Measurements from ENCODE around the gene CDK17.

Gene CDK17

DNA sequence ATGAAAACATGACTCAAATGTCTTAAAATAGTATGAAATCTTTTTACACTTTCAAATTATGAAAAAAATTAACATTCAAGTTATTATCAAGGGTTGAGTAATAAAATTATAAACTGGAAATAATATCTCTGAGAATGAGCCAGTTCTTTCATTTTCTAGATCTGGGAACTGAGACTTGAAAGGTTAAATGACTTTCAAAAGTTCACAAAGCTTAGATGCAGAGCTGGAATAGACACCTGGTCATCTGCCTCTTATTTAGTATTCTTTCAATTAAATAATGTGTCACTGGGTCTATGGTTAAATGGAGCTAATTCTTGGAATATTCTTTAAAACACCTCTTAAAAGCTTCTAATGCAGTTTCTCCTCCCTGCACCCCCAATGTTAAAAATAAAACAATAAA, 86.6 kb downstream of the CDK17 start:
- DNase-seq: no peak

GRCh38 chr12:96311191-96311590, 89.0 kb downstream of the CDK17 start:
- no peak for DNase-seq

- DNase-seq: no peak
These were observed 90.2 kb downstream of the CDK17 start for GRCh38 chr12:96310067-96310466.

DNA sequence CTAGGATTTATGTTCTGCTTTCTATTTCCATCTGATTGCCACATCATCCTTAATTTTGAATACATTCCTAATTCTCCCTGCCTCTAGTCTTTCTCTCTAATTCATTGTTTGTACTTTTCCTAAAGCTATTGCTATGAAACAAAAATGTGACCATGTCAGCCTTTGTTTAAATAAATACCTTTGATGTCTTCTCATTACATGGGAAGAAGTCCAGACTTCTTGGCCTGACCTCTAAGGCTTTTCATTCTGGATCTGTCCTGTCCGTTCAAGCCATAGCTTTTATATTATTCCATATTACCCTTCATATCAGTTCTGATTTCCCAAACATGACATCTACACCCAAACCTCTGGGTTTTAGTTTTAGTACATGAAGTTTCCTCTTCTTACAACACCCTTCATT, 91.4 kb downstream of the CDK17 start:
- no peak for DNase-seq

- DNase-seq: no peak
These were observed 94.6 kb downstream of the CDK17 start for GRCh38 chr12:96305665-96306064.

DNA sequence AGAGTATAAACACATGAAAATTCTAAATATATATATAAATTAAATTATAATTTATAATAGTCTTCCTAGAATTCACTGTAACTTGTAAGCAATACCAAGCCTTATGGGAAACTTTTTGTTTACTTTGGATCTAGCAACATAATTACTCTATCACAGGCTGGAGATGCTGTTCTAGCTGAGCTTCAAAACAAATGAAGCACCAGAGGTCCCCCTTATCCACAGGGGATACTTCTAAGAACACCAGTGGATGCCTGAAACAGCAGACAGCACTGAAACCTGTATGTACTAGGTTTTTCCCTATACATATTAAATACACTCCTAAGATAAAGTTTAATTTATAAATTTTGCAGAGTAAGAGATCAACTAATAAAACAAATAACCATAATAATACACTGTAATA, 96.6 kb downstream of the CDK17 start:
- no peak for DNase-seq

DNA sequence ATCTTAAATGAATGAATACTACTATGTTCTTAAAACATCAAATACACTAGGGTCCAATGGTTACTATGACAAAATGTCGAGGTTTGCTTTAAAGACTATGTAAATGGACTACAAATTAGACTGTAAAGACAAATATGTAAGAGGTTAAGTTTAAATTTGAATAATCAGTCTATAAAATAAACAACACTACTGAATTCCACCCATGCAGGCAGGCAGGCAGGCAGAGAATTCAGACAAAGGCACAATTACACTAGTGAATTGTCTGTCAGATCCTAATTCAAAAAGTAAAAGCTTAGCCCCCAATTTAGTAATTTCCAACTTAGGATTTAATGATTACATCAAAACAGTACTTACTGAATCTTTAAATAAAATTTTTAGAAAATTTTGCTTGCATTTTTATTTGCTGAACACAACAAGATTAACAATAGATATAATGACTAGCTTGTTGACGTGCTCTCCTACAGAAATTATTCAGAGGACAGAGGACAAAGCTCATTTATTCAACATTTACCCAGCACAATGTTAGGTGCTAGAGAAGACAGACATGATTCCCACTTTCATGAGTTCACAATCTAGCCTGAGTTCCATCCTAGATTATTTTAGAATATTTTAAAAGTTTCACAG, 97.4 kb downstream of the CDK17 start:
- no peak for DNase-seq

DNA sequence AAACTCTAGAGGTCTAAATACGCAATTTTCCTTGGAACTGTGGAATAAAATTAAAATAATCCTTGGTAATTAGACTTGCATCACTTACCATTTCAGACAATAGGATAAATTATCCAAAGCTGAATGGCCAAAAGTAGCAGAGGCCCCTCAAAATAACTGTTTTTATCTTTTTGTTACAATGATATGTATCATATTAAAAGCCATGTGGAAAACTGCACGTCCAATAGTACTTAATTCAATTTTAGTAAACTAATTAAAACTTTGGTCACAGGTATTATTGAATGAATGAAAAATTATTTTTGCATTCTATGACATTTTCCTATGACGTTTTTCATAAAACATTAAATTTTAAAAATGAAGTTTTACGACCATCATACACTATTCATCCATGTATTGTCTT, 98.5 kb downstream of the CDK17 start:
- no peak for DNase-seq

- no peak for DNase-seq
These were observed 100.2 kb downstream of the CDK17 start for GRCh38 chr12:96300064-96300463.

DNA sequence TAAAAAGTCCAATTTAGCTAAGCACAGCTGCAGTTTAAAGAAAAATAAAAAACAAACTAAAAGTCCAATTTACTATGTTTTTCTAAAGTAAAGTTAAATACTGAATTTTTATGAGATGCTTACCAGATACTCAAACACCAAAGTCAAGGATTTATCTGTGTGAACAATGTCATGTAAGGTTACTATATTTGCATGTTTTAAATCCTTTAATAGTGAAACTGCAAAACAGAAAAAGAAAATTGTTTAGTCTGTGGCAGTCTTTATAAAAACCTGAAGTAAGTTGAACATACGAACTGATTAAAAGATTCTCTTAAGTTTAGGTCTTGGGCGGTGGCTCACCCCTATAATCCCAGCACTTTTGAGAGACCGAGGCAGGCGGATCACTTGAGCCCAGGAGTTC, 102.7 kb downstream of the CDK17 start:
- no peak for DNase-seq

DNA sequence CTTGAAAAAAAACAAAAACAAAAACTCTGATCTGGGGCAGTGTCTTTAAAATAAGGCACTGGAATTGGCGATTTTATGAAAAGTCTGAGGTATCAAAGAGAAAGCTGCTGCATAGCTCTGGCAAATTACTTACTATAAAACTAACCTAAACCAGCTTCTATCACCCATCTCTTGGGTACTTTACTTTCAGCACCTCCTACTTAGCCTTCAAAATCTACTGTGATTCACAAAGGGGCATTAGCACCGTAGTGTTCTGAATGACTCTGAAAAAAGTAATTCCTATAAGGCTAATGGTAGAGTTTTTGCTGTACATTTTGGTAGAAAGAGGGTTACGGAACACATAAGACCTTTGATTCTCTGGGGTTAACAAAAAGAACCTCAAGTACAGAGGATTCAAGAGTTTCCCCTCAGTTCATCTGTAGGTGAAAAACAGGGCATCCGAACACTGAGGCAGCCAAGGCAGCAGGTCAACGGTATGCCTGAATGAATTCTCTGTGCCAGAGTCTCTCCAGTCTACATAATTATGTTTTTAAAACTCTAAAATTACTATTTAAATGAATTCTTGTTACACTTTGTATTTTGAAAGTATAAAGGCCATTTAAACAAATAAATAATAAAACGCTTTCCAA, 104.6 kb downstream of the CDK17 start:
- DNase-seq: no peak

DNA sequence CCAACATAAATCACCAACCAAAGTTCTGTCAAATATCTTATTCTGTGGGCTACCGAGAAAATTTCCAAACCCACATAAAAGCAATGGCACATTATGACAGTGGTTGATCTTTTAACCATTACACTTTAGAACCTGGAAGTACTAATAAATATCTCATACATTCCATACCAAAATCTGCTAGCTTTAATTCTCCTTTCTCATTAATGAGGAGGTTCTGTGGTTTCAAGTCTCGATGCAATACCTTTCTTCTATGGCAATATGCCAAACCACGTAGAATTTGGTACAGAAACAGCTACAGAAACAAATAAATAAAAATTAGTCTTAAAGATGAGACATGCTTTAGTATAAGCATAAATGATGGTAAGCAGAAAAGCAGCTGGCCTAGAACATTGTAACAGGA, 105.4 kb downstream of the CDK17 start:
- no peak for DNase-seq

DNA sequence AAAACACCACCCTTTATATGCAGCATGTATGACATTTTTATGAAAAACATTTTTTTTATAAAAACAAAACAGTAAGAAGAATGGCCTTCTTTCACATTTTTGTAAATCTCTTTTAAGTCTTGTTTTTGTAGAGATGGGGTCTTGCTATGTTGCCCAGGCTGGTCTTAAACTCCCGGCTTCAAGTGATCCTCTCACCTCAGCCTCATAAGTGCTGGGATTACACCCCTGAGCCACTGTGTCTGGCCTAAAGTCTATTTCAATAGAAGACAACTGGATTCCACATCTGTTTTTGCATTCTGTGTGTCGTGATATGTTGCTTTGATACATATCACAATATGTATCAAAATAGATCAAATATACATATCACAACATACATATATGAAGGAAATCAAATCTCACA, 107.1 kb downstream of the CDK17 start:
- DNase-seq: no peak

- DNase-seq: no peak
These were observed 111.2 kb downstream of the CDK17 start for GRCh38 chr12:96289067-96289466.

- no peak for DNase-seq
These were observed 115.1 kb downstream of the CDK17 start for GRCh38 chr12:96285158-96285557.

DNA sequence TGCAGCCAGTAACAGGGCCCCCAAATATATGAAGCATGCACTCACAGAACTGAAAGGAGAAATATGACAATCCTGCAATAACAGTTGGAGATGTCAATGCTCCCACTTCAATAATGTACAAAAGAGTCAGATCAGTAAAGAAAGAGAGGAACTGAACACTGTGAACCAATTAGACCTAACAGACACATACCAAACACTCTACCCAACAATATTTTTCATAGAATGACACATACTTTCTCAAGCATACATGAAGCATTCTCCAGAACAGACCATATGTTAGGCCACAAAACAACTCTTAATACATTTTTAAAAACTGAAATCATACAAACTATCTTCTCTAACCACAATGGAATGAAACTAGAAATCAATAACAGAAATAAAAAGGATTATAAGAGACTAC, 125.9 kb downstream of the CDK17 start:
- no peak for DNase-seq

DNA sequence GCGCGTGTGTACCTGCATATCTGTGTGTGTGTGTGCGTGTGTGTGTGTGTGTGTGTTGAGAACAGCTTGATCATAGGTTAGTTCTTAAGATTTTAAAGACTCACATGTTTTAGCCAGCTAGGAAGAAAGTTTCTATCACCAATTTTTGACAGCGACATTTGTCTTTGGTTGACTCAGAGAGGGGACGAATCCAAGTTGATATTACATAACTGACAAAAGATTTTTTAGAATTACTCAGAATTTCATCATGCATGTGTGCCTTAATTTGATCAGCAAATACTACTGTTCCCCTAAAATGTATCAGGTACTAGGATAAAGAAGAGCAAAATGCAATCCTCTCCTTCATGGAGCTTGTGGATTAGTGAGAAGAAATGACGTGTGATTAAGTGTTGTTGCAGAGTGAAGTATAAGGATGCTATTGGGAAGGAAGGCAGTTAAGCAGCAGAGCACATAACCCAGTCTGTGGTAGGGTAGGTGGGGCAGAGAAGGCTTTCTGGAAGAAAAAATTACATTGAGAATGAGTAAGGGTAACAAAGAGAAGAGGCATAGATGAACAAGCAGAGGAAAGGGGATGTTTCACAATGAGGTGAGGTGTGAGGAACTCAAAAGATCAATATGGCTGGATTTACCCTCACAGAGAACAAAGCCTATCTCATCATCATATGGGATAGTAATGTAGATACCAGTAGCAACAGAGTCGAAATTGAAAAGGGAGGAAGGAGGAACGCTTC, 128.6 kb downstream of the CDK17 start:
- DNase-seq: no peak

DNA sequence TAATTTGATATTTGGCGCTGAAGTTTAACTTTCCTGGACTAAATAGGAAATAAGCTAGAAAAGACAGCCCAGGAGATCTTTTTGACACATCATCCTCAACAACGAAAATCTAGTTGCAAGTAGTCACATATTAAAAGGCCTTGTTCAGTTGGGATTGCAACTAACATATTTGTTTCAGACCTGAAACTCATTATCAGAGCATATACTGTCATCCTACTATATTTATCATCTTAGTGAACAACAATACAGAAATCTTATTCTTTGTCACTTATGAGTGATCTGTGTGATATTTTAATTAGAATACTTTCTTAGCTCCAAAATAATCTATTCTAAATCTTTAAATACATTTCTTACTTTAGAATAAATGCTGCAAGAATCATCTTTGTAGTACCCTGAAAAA, 134.0 kb downstream of the CDK17 start:
- DNase-seq: no peak

DNA sequence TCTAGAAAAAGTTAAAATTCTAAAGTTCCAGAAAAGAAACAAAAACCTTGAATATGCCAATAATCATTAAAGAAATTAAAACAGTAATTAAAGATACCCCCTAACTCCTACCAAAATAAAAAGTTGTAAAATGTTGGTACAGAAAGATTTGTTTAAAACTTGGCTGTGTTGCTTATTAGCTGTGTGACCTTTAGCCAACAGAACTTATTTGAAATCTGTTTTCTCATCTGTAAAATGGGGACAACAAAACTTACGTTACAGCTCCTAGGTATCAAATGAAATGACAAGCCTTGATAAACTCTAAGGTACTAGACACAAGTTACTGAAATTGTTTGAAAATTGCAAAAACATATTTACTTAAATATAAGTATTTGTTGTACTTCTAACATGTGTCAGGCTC, 134.4 kb downstream of the CDK17 start:
- DNase-seq: no peak

DNA sequence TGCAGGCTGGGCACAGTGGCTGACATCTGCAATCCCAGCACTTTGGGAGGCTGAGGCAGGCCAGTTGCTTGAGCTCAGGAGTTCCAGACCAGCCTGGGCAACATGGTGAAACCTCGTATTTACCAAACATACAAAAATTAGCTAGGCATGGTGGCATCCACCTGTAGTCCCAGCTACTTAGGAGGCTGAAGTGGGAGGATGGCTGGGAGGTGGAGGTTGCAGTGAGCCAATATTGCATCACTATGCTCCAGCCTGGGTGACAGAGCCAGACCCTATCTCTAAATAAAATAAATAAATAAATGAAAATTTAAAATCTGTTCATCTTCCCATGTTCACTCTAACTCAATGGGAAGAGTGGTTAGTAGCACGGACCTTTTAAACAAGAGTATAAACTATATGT, 134.8 kb downstream of the CDK17 start:
- no peak for DNase-seq

DNA sequence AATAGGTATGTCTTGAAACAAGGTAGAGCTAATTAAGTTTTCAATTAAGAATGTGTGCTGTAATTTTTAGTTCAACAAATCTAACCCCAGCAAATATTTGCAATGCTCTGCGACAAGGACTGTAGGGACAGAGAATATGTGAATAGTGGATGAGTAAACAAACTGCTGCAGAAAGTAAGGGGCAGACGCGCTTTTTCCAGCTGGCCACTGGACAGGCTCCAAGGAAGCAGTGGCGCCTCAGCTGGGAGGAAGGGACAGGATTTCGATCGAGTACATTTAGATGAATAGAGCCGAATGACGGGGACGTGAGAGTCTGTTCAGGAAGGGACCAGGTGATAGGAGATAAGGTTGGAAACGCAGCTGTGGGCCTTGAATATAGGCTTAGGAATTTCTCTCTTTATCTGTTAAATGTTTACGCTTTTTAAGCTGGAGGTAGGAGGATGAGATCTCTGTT, 136.8 kb downstream of the CDK17 start:
- DNase-seq: no peak

GRCh38 chr12:96261557-96261956, 138.7 kb downstream of the CDK17 start:
- DNase-seq: no peak

DNA sequence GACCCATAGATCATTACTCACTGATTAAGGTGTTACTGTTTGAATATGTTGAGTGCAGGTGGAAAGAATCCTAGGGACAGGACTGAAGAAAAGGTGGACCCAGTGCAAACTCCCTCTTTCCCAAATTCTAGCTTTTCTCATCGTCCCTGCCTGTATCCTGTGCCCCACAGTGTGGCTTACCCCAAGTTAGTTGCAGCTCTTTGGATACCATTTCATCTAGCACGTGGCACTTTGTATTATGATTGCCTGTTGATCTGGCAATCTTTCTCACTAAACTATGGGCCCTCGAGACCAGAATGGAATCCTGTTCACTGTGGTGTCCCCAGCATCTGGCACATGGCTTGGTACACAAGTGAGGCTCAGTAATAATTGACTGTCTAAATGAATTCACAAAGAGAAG, 139.6 kb downstream of the CDK17 start:
- DNase-seq: no peak

DNA sequence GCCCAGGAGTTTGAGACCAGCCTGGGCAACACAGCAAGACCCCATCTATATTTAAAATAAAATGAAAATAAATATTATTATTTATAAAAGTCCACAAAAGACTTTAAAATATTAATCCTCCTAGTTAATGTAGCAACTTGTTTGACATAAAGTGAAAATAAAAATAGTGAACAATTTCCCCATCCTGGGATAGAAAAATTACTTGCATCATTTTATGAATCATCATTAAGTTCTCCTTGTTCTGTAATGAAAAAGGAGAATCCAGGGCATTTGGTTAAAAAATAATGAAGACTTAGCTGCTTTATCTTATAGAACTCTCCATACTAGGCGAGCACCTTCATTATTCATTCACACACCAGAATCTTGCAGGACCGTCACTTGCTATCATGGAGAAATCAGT, 140.0 kb downstream of the CDK17 start:
- no peak for DNase-seq

All from eye (tissue), 1 donor.